ENCODE results near the gene KCNH5.

The KCNH5 gene

DNA sequence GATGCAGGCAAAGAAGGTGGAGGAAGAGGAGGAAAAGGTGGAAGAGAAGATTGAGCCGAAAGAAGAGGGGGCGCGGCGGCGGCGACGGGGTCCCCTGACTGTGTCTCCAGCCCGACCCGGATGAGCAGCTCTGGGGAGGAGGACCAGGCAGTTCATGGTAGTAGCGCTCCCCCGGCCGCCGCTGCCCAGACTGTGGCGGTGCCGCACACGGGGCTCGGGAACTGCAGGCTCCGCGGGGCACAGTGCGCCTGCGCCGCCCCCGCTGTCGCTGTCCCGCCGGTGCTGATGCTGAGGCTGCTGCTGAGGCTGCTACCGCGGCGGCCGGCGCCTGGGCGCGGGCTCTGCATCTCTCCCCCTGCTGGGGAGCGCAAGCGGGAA, at the start of gene KCNH5:
KCNH5 (minus strand) TSS at position 225 of the 378 bp plus-strand sequence. CDS start 272 bp downstream, outside the sequence.
- Histone ChIP-seq H3K36me3 (ENCODE audit: insufficient read depth, low read length) (no peaks in the 10 kb centered on the region), H3K9me3 (ENCODE audit: control insufficient read depth, insufficient read depth, low read length) (no peaks in the 10 kb centered on the region), H3K9ac (ENCODE audit: low read depth, low read length) (peak within 1 kb of the TSS; percentile 62; the same call in 1 of the 2 replicates), H3K4me1 (ENCODE audit: insufficient read depth, low read length) (peaks cover 5% of the 10 kb centered on the region; the same call in 1 of the 2 replicates)

DNA sequence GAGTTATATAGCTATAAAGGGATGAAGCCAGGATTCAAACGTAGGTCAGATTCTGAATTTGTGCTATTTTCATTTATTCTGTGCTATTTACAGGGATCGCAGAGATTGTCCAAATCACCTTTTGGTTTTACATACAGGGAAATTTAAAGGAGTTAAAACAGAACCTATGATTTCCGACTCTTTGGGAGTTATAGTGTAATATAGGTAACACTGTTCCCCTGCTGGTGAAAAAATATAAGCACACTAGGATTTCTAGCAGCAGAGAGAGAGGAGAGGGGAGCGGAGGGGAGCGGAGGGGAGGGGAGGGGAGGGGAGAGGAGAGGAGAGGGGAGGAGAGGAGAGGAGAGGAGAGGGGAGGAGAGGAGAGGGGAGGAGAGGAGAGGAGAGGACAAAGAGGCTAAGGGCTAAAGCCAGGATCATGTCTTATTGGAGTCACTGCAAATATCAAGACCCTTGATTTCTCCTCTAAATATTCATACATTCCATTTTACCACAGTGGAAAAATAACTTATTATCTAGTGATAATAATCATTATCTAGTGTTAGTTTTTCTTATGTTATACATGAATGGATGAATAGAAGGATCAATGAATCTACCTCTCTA, 46.2 kb upstream of the KCNH5 start:
- no peaks in the 10 kb centered on the region for H3K36me3 ChIP-seq (ENCODE audit: insufficient read depth, low read length)
- H3K9ac ChIP-seq (ENCODE audit: low read depth, low read length) = no peak overlapping the region
- H3K9me3 ChIP-seq (ENCODE audit: control insufficient read depth, insufficient read depth, low read length) = no peaks in the 10 kb centered on the region
- H3K4me1 ChIP-seq (ENCODE audit: insufficient read depth, low read length) = no peaks in the 10 kb centered on the region

DNA sequence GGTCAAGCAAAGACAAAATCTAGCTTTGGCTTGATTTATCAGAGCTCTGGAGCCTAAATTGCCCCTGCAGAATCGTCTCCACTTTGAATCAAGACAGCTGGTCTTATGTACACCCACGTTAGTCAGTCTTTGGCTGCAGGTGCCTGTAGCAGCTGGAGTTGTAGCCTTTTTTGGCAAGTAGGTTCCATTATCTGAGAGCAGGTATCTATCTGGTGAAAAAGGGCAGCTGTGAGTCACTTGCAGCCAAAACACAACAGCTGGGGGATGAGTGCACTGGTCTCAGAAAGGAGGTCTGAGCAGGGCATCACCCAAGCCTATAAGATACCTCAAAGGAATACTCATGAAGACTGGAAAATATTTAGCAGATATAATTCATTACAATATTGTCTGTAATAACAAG, 43.6 kb upstream of the KCNH5 start:
- Histone ChIP-seq H3K9me3 (ENCODE audit: control insufficient read depth, insufficient read depth, low read length) (no peaks in the 10 kb centered on the region), H3K9ac (ENCODE audit: low read depth, low read length) (no peak overlapping the region), H3K36me3 (ENCODE audit: insufficient read depth, low read length) (no peaks in the 10 kb centered on the region), H3K4me1 (ENCODE audit: insufficient read depth, low read length) (no peaks in the 10 kb centered on the region)

DNA sequence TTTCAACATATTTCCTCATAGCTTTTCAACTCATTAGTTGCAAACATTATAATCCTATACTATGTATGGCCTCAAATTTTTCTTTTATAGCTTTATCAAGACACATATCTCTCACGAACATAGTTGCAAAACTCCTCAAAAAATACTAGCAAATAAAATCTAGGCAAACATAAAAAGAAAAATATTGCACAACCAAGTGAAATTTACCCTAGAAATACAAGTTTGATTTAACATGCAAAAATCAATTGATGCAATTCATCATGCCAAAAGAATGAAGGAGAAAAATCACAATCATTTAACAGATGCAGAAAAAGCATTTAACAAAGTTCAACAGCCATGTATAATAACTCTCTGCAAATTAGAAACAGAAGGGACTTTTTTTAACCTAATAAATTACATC, 33.3 kb upstream of the KCNH5 start:
- H3K9ac ChIP-seq (ENCODE audit: low read depth, low read length) = no peak overlapping the region
- no peaks in the 10 kb centered on the region for H3K36me3 ChIP-seq (ENCODE audit: insufficient read depth, low read length)
- H3K4me1 ChIP-seq (ENCODE audit: insufficient read depth, low read length) = no peaks in the 10 kb centered on the region
- no peaks in the 10 kb centered on the region for H3K9me3 ChIP-seq (ENCODE audit: control insufficient read depth, insufficient read depth, low read length)

DNA sequence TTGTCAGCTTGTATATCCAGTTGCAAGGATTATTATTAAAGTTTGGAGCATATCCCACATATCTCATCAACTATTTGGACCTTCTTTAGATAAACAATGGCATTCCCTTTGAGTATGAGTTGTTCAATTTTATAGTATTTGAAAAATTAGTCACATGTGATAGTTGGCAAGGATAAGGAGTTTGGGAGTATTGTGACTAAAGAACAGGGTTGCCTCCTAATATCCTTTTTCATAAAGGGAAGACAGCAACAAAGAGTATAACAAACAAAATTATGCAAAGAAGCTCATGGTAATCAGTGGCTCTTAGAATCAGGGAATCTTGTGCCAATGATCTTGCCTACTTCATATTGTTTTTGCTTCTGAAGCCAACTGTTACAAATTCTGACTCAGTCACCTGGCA, 31.2 kb upstream of the KCNH5 start:
- Histone ChIP-seq H3K36me3 (ENCODE audit: insufficient read depth, low read length) (no peaks in the 10 kb centered on the region), H3K9ac (ENCODE audit: low read depth, low read length) (no peak overlapping the region), H3K4me1 (ENCODE audit: insufficient read depth, low read length) (no peaks in the 10 kb centered on the region), H3K9me3 (ENCODE audit: control insufficient read depth, insufficient read depth, low read length) (no peaks in the 10 kb centered on the region)

DNA sequence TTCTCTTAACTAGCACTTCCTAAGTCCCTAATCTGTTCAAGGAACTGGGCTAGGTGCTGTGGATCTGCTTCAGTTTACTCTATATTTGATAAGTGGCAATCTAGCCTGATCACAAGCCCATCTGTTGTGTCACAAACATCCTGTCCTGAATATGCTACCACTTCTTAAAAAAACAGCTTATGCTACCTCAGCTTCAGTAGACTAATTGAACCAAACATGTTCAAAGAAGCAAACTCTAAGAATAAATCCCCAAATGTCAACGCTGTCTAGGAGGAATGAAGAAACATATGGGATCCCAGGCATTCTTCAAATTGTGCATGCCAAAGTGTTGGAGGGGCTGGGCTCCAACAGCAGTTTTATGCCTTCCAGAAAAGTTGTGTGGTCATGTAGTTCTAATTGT, 10.4 kb upstream of the KCNH5 start:
- Histone ChIP-seq H3K4me1 (ENCODE audit: insufficient read depth, low read length) (no peaks in the 10 kb centered on the region), H3K9ac (ENCODE audit: low read depth, low read length) (no peak overlapping the region), H3K36me3 (ENCODE audit: insufficient read depth, low read length) (no peaks in the 10 kb centered on the region), H3K9me3 (ENCODE audit: control insufficient read depth, insufficient read depth, low read length) (no peaks in the 10 kb centered on the region)

- Histone ChIP-seq H3K4me1 (ENCODE audit: insufficient read depth, low read length) (peaks cover 5% of the 10 kb centered on the region; the same call in 1 of the 2 replicates), H3K9ac (ENCODE audit: low read depth, low read length) (no peak overlapping the region), H3K36me3 (ENCODE audit: insufficient read depth, low read length) (no peaks in the 10 kb centered on the region), H3K9me3 (ENCODE audit: control insufficient read depth, insufficient read depth, low read length) (no peaks in the 10 kb centered on the region)
Observed at GRCh38 chr14:63051992-63052391, 6.7 kb upstream of the KCNH5 start.

DNA sequence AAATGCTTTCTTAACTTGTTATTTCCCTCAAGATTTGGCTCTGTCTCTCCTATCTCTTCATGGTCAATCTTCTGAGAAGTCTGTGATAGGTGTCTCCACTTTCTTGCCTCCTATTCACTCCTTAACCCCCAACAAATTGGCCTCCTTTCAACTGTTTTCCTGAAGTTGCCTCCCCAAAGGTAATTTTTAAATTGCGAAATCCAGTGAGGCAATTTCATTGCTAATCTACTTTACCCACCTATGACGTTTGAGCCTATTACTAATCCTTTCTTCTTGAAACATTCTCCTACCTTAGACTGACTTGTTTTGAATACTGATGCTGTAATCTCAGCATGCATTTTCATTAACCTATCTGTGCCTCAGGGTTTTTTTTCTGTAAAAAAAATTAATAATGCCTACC, 6.0 kb upstream of the KCNH5 start:
- Histone ChIP-seq H3K4me1 (ENCODE audit: insufficient read depth, low read length) (peaks cover 5% of the 10 kb centered on the region; the same call in 1 of the 2 replicates), H3K9ac (ENCODE audit: low read depth, low read length) (no peak overlapping the region), H3K36me3 (ENCODE audit: insufficient read depth, low read length) (no peaks in the 10 kb centered on the region), H3K9me3 (ENCODE audit: control insufficient read depth, insufficient read depth, low read length) (no peaks in the 10 kb centered on the region)

GRCh38 chr14:63050694-63051093, 5.4 kb upstream of the KCNH5 start:
- no peaks in the 10 kb centered on the region for H3K36me3 ChIP-seq (ENCODE audit: insufficient read depth, low read length)
- peaks cover 5% of the 10 kb centered on the region; the same call in 1 of the 2 replicates for H3K4me1 ChIP-seq (ENCODE audit: insufficient read depth, low read length)
- no peak overlapping the region for H3K9ac ChIP-seq (ENCODE audit: low read depth, low read length)
- H3K9me3 ChIP-seq (ENCODE audit: control insufficient read depth, insufficient read depth, low read length) = no peaks in the 10 kb centered on the region

- Histone ChIP-seq H3K36me3 (ENCODE audit: insufficient read depth, low read length) (no peaks in the 10 kb centered on the region), H3K9me3 (ENCODE audit: control insufficient read depth, insufficient read depth, low read length) (no peaks in the 10 kb centered on the region), H3K4me1 (ENCODE audit: insufficient read depth, low read length) (peaks cover 5% of the 10 kb centered on the region; the same call in 1 of the 2 replicates), H3K9ac (ENCODE audit: low read depth, low read length) (peak overlapping the region; percentile 62; the same call in 1 of the 2 replicates)
Observed at GRCh38 chr14:63046339-63047268, 1.3 kb upstream of the KCNH5 start.

GRCh38 chr14:63045612-63046320, 508 bp upstream of the KCNH5 start:
- Histone ChIP-seq H3K36me3 (ENCODE audit: insufficient read depth, low read length) (no peaks in the 10 kb centered on the region), H3K9me3 (ENCODE audit: control insufficient read depth, insufficient read depth, low read length) (no peaks in the 10 kb centered on the region), H3K4me1 (ENCODE audit: insufficient read depth, low read length) (peaks cover 5% of the 10 kb centered on the region; the same call in 1 of the 2 replicates), H3K9ac (ENCODE audit: low read depth, low read length) (peak overlapping the region; percentile 62; the same call in 1 of the 2 replicates)

DNA sequence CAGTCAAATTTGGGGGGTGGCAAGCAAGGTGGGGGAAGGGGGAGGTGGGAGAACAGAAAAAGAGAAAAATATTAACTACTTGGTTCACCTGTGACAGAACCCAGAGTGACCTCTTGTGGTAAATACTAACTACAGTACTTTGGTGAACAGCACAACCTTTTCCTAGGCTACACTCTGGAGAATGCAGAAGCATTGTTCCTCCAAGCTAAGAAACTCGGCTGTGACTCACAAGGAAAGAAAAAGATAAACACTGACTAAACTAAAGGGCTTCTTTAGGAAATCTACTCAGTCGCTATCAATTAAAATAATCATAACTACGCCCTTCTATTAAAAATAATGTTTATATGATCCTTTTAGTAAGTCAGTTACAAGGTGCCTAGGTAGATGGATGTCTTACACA, 5.4 kb downstream of the KCNH5 start:
- no peaks in the 10 kb centered on the region for H3K36me3 ChIP-seq (ENCODE audit: insufficient read depth, low read length)
- H3K4me1 ChIP-seq (ENCODE audit: insufficient read depth, low read length) = no peaks in the 10 kb centered on the region
- H3K9ac ChIP-seq (ENCODE audit: low read depth, low read length) = no peak overlapping the region
- H3K9me3 ChIP-seq (ENCODE audit: control insufficient read depth, insufficient read depth, low read length) = no peaks in the 10 kb centered on the region

DNA sequence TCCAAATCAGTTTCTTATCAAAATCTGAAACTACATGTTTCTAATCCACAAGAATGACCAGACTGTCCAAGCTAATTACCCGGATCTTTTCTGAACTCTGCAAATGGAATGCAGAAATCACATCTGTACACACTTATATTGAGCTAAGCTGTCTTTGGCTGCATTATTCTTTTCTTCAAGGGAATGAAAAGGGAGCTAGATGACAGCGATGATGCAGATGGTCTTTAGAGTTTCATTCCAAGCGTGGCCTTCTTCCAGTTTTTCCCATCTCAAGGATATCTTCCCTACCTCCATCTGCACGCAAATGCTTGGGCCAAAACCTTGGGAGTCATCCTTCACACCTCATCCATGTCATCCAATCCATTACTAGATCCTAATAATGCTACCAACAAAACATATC, 12.6 kb downstream of the KCNH5 start:
- H3K9me3 ChIP-seq (ENCODE audit: control insufficient read depth, insufficient read depth, low read length) = no peaks in the 10 kb centered on the region
- no peak overlapping the region for H3K9ac ChIP-seq (ENCODE audit: low read depth, low read length)
- H3K36me3 ChIP-seq (ENCODE audit: insufficient read depth, low read length) = no peaks in the 10 kb centered on the region
- H3K4me1 ChIP-seq (ENCODE audit: insufficient read depth, low read length) = no peaks in the 10 kb centered on the region

- H3K9ac ChIP-seq (ENCODE audit: low read depth, low read length) = no peak overlapping the region
- H3K36me3 ChIP-seq (ENCODE audit: insufficient read depth, low read length) = no peaks in the 10 kb centered on the region
- no peaks in the 10 kb centered on the region for H3K4me1 ChIP-seq (ENCODE audit: insufficient read depth, low read length)
- no peaks in the 10 kb centered on the region for H3K9me3 ChIP-seq (ENCODE audit: control insufficient read depth, insufficient read depth, low read length)
Observed at GRCh38 chr14:63032076-63032475, 13.2 kb downstream of the KCNH5 start.

Data from ES-I3 (cell line).